Mesendoderm (in vitro differentiated cells): Measurements from ENCODE around the gene HOXB9.

Experiments used
- DNase-seq: peaks from one replicate; pipeline ENCODE4 v3.0.0; 2013
- H2AK5ac ChIP-seq: 2 replicates; pipeline ENCODE4 v1.6.1; 2013; ENCODE audit warnings: low read length, inconsistent platforms
- H2BK120ac ChIP-seq: 2 replicates; pipeline ENCODE4 v1.6.1; 2013; ENCODE audit warnings: low read depth, mild to moderate bottlenecking, low read length, moderate library complexity, mixed read lengths
- H2BK15ac ChIP-seq: replicated peaks from 2 replicates; pipeline ENCODE4 v1.6.1; 2013; ENCODE audit warnings: low read depth, mild to moderate bottlenecking, moderate library complexity
- H2BK5ac ChIP-seq: 2 replicates; pipeline ENCODE4 v1.6.1; 2013; ENCODE audit warnings: low read length, inconsistent platforms
- H3K18ac ChIP-seq: 2 replicates; pipeline ENCODE4 v1.6.1; 2013; ENCODE audit warnings: mild to moderate bottlenecking, low read length, mixed read lengths
- H3K23ac ChIP-seq: one replicate; pipeline ENCODE4 v1.6.1; 2013; ENCODE audit warnings: low read length
- H3K27ac ChIP-seq: 2 replicates; pipeline ENCODE4 v1.5.1; 2013; ENCODE audit warnings: low read depth, mild to moderate bottlenecking, inconsistent platforms, low read length, moderate library complexity
- H3K27me3 ChIP-seq: 2 replicates; pipeline ENCODE4 v1.6.1; 2013; ENCODE audit warnings: low read length, control low read depth, mild to moderate bottlenecking, inconsistent platforms; ENCODE audit not compliant: insufficient read depth, poor library complexity
- H3K36me3 ChIP-seq: 2 replicates; pipeline ENCODE4 v1.6.1; 2013; ENCODE audit warnings: low read length, inconsistent platforms; ENCODE audit not compliant: control insufficient read depth, insufficient read depth
- H3K4ac ChIP-seq: one replicate; pipeline ENCODE4 v1.6.1; 2013; ENCODE audit warnings: low read depth, mild to moderate bottlenecking, low read length, moderate library complexity
- H3K4me1 ChIP-seq: 2 replicates; pipeline ENCODE4 v1.6.1; 2013; ENCODE audit warnings: low read depth, low read length, inconsistent platforms; ENCODE audit not compliant: control insufficient read depth
- H3K4me2 ChIP-seq: 2 replicates; pipeline ENCODE4 v1.6.1; 2013; ENCODE audit warnings: low read length
- H3K4me3 ChIP-seq: 2 replicates; pipeline ENCODE4 v1.5.1; 2013; ENCODE audit warnings: mild to moderate bottlenecking, low read length
- H3K56ac ChIP-seq: one replicate; pipeline ENCODE4 v1.6.1; 2013; ENCODE audit warnings: low read length
- H3K79me1 ChIP-seq: 2 replicates; pipeline ENCODE4 v1.6.1; 2013; ENCODE audit warnings: low read length, inconsistent platforms
- H3K79me2 ChIP-seq: 2 replicates; pipeline ENCODE4 v1.6.1; 2013; ENCODE audit warnings: mild to moderate bottlenecking, low read length; ENCODE audit not compliant: control insufficient read depth, insufficient read depth
- H3K9ac ChIP-seq: 2 replicates; pipeline ENCODE4 v1.6.1; 2013; ENCODE audit warnings: low read length, inconsistent platforms
- H4K5ac ChIP-seq: one replicate; pipeline ENCODE4 v1.6.1; 2013; ENCODE audit warnings: low read length
- H4K8ac ChIP-seq: one replicate; pipeline ENCODE4 v1.6.1; 2013; ENCODE audit warnings: low read depth, mild to moderate bottlenecking, control low read depth, low read length, moderate library complexity
- WGBS: extraction: QIAGEN DNeasy Blood & Tissue Kit; methylation state at CpG from one replicate; pipeline ENCODE4 v1.1.7; 2013; ENCODE audit warnings: low lambda C conversion rate, missing lambda C conversion rate; ENCODE audit not compliant: insufficient coverage; ENCODE audit errors: extremely low coverage; 5-methylcytosine and 5-hydroxymethylcytosine counted together

The HOXB9 gene

GRCh38 chr17:48644910-48645557, 18.9 kb upstream of the HOXB9 start:
- no peak overlapping the region for H3K4ac ChIP-seq
- H3K56ac ChIP-seq, result peak overlapping the region; percentile 1
- no peak overlapping the region for H4K5ac ChIP-seq
- no peak overlapping the region for H2BK120ac ChIP-seq
- WGBS, result no CpG with 5 or more reads among the region's 6 CpGs
- no peak for DNase-seq
- H3K36me3 ChIP-seq, result no peaks in the 10 kb centered on the region
- no peak overlapping the region for H3K27ac ChIP-seq
- peaks cover 51% of the 10 kb centered on the region for H3K27me3 ChIP-seq
- H3K4me3 ChIP-seq, result no peak overlapping the region
- H3K79me1 ChIP-seq, result no peaks in the 10 kb centered on the region
- H3K18ac ChIP-seq, result no peak overlapping the region
- H2BK5ac ChIP-seq, result no peak overlapping the region
- H3K4me1 ChIP-seq, result peaks cover 6% of the 10 kb centered on the region
- no peak overlapping the region for H2BK15ac ChIP-seq
- H3K79me2 ChIP-seq, result peaks cover 1% of the 10 kb centered on the region
- H4K8ac ChIP-seq, result no peak overlapping the region
- peak overlapping the region; percentile 11 for H3K4me2 ChIP-seq
- no peak overlapping the region for H3K23ac ChIP-seq
- H2AK5ac ChIP-seq, result no peak overlapping the region
- H3K9ac ChIP-seq, result peak overlapping the region; percentile 70

GRCh38 chr17:48644159-48644558, 18.0 kb upstream of the HOXB9 start:
- H3K4me3 ChIP-seq, result no peak overlapping the region
- no CpG with 5 or more reads among the region's 1 CpG for WGBS
- no peak overlapping the region for H3K18ac ChIP-seq
- no peak for DNase-seq
- no peak overlapping the region for H3K27ac ChIP-seq
- peaks cover 60% of the 10 kb centered on the region for H3K27me3 ChIP-seq
- peaks cover 1% of the 10 kb centered on the region for H3K79me2 ChIP-seq
- no peak overlapping the region for H2AK5ac ChIP-seq
- no peak overlapping the region for H3K4me2 ChIP-seq
- H3K9ac ChIP-seq, result peak overlapping the region; percentile 27
- no peak overlapping the region for H4K5ac ChIP-seq
- H2BK120ac ChIP-seq, result no peak overlapping the region
- no peak overlapping the region for H3K23ac ChIP-seq
- H2BK5ac ChIP-seq, result no peak overlapping the region
- no peaks in the 10 kb centered on the region for H3K36me3 ChIP-seq
- H3K4ac ChIP-seq, result no peak overlapping the region
- H3K79me1 ChIP-seq, result no peaks in the 10 kb centered on the region
- H3K56ac ChIP-seq, result peak overlapping the region; percentile 36
- no peak overlapping the region for H2BK15ac ChIP-seq
- no peak overlapping the region for H4K8ac ChIP-seq
- H3K4me1 ChIP-seq, result peaks cover 6% of the 10 kb centered on the region

GRCh38 chr17:48643697-48644012, 17.5 kb upstream of the HOXB9 start:
- Histone ChIP-seq H3K4me1 (peaks cover 6% of the 10 kb centered on the region), H3K27ac (no peak overlapping the region)

GRCh38 chr17:48642843-48643696, 16.9 kb upstream of the HOXB9 start:
- no peak overlapping the region for H3K27ac ChIP-seq
- H3K4ac ChIP-seq, result no peak overlapping the region
- no peak overlapping the region for H2BK15ac ChIP-seq
- peak overlapping the region; percentile 5 for H3K4me2 ChIP-seq
- H3K27me3 ChIP-seq, result peaks cover 68% of the 10 kb centered on the region
- H3K4me3 ChIP-seq, result no peak overlapping the region
- no peak overlapping the region for H3K18ac ChIP-seq
- H3K9ac ChIP-seq, result peak overlapping the region; percentile 39
- no peak overlapping the region for H4K8ac ChIP-seq
- peak overlapping the region; percentile 6 for H3K23ac ChIP-seq
- peak overlapping the region; percentile 52 for H3K56ac ChIP-seq
- no CpG with 5 or more reads among the region's 23 CpGs for WGBS
- no peak overlapping the region for H2BK5ac ChIP-seq
- no peak for DNase-seq
- no peak overlapping the region for H2AK5ac ChIP-seq
- peaks cover 1% of the 10 kb centered on the region for H3K79me2 ChIP-seq
- peaks cover 6% of the 10 kb centered on the region for H3K4me1 ChIP-seq
- no peaks in the 10 kb centered on the region for H3K36me3 ChIP-seq
- H3K79me1 ChIP-seq, result no peaks in the 10 kb centered on the region
- no peak overlapping the region for H4K5ac ChIP-seq
- no peak overlapping the region for H2BK120ac ChIP-seq

More at GRCh38 chr17:48643697-48644012, 17.5 kb upstream of the HOXB9 start:
- no peak overlapping the region for H4K8ac ChIP-seq
- peaks cover 1% of the 10 kb centered on the region for H3K79me2 ChIP-seq
- no peak overlapping the region for H2BK15ac ChIP-seq
- H3K79me1 ChIP-seq, result no peaks in the 10 kb centered on the region
- H2AK5ac ChIP-seq, result no peak overlapping the region
- no peak overlapping the region for H3K4me3 ChIP-seq
- H4K5ac ChIP-seq, result no peak overlapping the region
- H3K9ac ChIP-seq, result no peak overlapping the region
- H3K27me3 ChIP-seq, result peaks cover 64% of the 10 kb centered on the region
- no peak overlapping the region for H3K23ac ChIP-seq
- H3K4ac ChIP-seq, result no peak overlapping the region
- H2BK120ac ChIP-seq, result no peak overlapping the region
- no peak overlapping the region for H2BK5ac ChIP-seq
- DNase-seq, result no peak
- no peak overlapping the region for H3K18ac ChIP-seq
- no peak overlapping the region for H3K4me2 ChIP-seq
- peak overlapping the region; percentile 52 for H3K56ac ChIP-seq
- H3K36me3 ChIP-seq, result no peaks in the 10 kb centered on the region

- no CpG with 5 or more reads among the region's 58 CpGs for WGBS
- DNase-seq, result peak; percentile 91
- H2AK5ac ChIP-seq, result no peak overlapping the region
- no peaks in the 10 kb centered on the region for H3K79me1 ChIP-seq
- H3K4me3 ChIP-seq, result no peak overlapping the region
- H4K8ac ChIP-seq, result no peak overlapping the region
- peaks cover 1% of the 10 kb centered on the region for H3K79me2 ChIP-seq
- no peak overlapping the region for H2BK5ac ChIP-seq
- no peak overlapping the region for H2BK120ac ChIP-seq
- peak overlapping the region; percentile 55 for H3K9ac ChIP-seq
- H3K56ac ChIP-seq, result peak overlapping the region; percentile 52
- H3K27me3 ChIP-seq, result peaks cover 76% of the 10 kb centered on the region
- no peak overlapping the region for H4K5ac ChIP-seq
- no peak overlapping the region for H3K27ac ChIP-seq
- H3K4ac ChIP-seq, result no peak overlapping the region
- H2BK15ac ChIP-seq, result no peak overlapping the region
- H3K4me2 ChIP-seq, result peak overlapping the region; percentile 45
- H3K36me3 ChIP-seq, result no peaks in the 10 kb centered on the region
- H3K23ac ChIP-seq, result peak overlapping the region; percentile 20
- no peak overlapping the region for H3K18ac ChIP-seq
- peaks cover 6% of the 10 kb centered on the region for H3K4me1 ChIP-seq
These were observed 16.1 kb upstream of the HOXB9 start for GRCh38 chr17:48642059-48642842.
